K562 (cell line): ENCODE results near the gene KIF17. TPM values are rescaled to one million over a fixed set of nuclear protein-coding genes. Genes with fewer than 3 reads are reported as not detected.

Experiments
- ATAC-seq: fragments of 200-7000 bp; cut with Tn5 transposase; 3 replicates; pipeline ENCODE4 v1.9.1; 2020; ENCODE audit warnings: moderate library complexity
- BruUV-seq: library from RNA; stranded (reverse); fragments of 400-500 nt; replicated peaks from 2 replicates; lab custom pipeline; 2021; lab: Mats Ljungman, UMichigan
- CTCF ChIA-PET: fragments of 300-600 bp; formaldehyde crosslinking; extraction: SDS; loops from one replicate; lab custom pipeline; 2021; ENCODE audit warnings: low intra/inter-chr PET ratio; lab: Yijun Ruan, JAX
- POLR2A ChIA-PET: fragments of 300-600, 350-650 bp; sonication (Branson Sonifier 250); formaldehyde crosslinking; extraction: SDS; loops from one replicate; lab custom pipeline; 2021; ENCODE audit warnings: antibody characterized with exemption, inconsistent platforms; lab: Yijun Ruan, JAX
- DNase-seq, 4 experiments: peaks; one replicate each; pipeline versions ENCODE4 v3.0.0 to v3.0.0-alpha.2; 2011 to 2018; ENCODE audit warnings: low spot score in 3 of 4, mixed read lengths in 3 of 4; ENCODE audit errors: extremely low read depth in 1 of 4
- FAIRE-seq: peaks from 2 replicates; lab custom pipeline; 2011; peaks lifted over from hg19 to GRCh38; lab: Jason Lieb, UNC
- H2AFZ ChIP-seq: 2 replicates; pipeline ENCODE4 v1.6.0; 2011; ENCODE audit warnings: low read depth, low read length, control low read depth, inconsistent platforms
- H3K27ac ChIP-seq: fragments of 200-600 bp; 3 replicates; pipeline ENCODE4 v1.8.0; 2011; ENCODE audit warnings: low read depth, mild to moderate bottlenecking, control low read depth, inconsistent platforms, low read length, moderate library complexity, mixed read lengths; ENCODE audit errors: extremely low read depth
- H3K27me3 ChIP-seq, 2 experiments: fragments of 300-600 bp in 1 of 2; 2 replicates in 1 of 2; 3 replicates in 1 of 2; pipeline versions ENCODE4 v1.6.0 to v1.8.0; 2011; ENCODE audit warnings: inconsistent platforms in 2 of 2, low read length in 2 of 2, mild to moderate bottlenecking in 1 of 2, mixed read lengths in 1 of 2, moderate library complexity in 1 of 2; ENCODE audit not compliant: control insufficient read depth in 2 of 2, insufficient read depth in 2 of 2
- H3K36me3 ChIP-seq: fragments of 300-600 bp; 3 replicates; pipeline ENCODE4 v1.8.0; 2011; ENCODE audit warnings: mild to moderate bottlenecking, low read length, inconsistent platforms; ENCODE audit not compliant: control insufficient read depth, insufficient read depth
- H3K4me1 ChIP-seq, 2 experiments: fragments of 200-600 bp in 1 of 2; replicated peaks in 1 of 2; 2 replicates in 1 of 2; 3 replicates in 1 of 2; pipeline versions ENCODE4 v1.5.1 to v1.8.0; 2011; ENCODE audit warnings: inconsistent platforms in 2 of 2, low read length in 2 of 2, mild to moderate bottlenecking in 1 of 2, mixed read lengths in 1 of 2, moderate library complexity in 1 of 2; ENCODE audit not compliant: control insufficient read depth in 2 of 2, insufficient read depth in 2 of 2
- H3K4me2 ChIP-seq: 2 replicates; pipeline ENCODE4 v1.6.1; 2011; ENCODE audit warnings: low read length, control low read depth, inconsistent platforms, mixed read lengths; ENCODE audit not compliant: insufficient read depth
- H3K4me3 ChIP-seq: fragments of 200-600 bp; sonication (generic), shearing (Covaris generic); 2 replicates; pipeline ENCODE4 v1.5.1; 2016; ENCODE audit warnings: control low read depth, inconsistent platforms
- H3K79me2 ChIP-seq: fragments of 200-600 bp; 3 replicates; pipeline ENCODE4 v1.8.0; 2011; ENCODE audit warnings: low read length, inconsistent platforms; ENCODE audit not compliant: control insufficient read depth, insufficient read depth
- H3K9ac ChIP-seq, 2 experiments: 2 replicates each; pipeline versions ENCODE4 v1.6.0 to v1.6.1; 2011; ENCODE audit warnings: low read depth in 2 of 2, low read length in 2 of 2, control low read depth in 1 of 2, inconsistent platforms in 1 of 2, mild to moderate bottlenecking in 1 of 2, mixed read lengths in 1 of 2; ENCODE audit not compliant: insufficient read depth in 1 of 2
- H3K9me1 ChIP-seq: one replicate; pipeline ENCODE4 v1.6.0; 2011; ENCODE audit warnings: inconsistent platforms, mild to moderate bottlenecking, low read length, moderate library complexity; ENCODE audit not compliant: control insufficient read depth, insufficient read depth
- H3K9me3 ChIP-seq: replicated peaks from 2 replicates; pipeline ENCODE4 v1.5.1; 2011; ENCODE audit warnings: low read depth, low read length, inconsistent platforms; ENCODE audit not compliant: control insufficient read depth, insufficient read depth
- H4K20me1 ChIP-seq: replicated peaks from 2 replicates; pipeline ENCODE4 v1.6.1; 2011; ENCODE audit warnings: low read length, inconsistent platforms, mixed read lengths; ENCODE audit not compliant: control insufficient read depth, insufficient read depth
- ATF1 ChIP-seq, 2 experiments: fragments of 450-650 bp in 1 of 2; IDR thresholded peaks; 2 replicates each; pipeline ENCODE4 v1.6.1; 2016; ENCODE audit warnings: missing compliant biosample characterization in 1 of 2, missing genetic modification characterization in 1 of 2
- ATF3 ChIP-seq, 2 experiments: fragments of 450-650 bp in 1 of 2; sonication (generic) in 1 of 2; formaldehyde crosslinking in 1 of 2; IDR thresholded peaks in 1 of 2; conservative IDR thresholded peaks in 1 of 2; 2 replicates each; pipeline versions ENCODE4 v1.6.1 to v1.8.1; 2016 to 2023; ENCODE audit warnings: mild to moderate bottlenecking in 2 of 2, moderate library complexity in 2 of 2, inconsistent platforms in 1 of 2, missing genetic modification reagents in 1 of 2
- ATF7 ChIP-seq: fragments of 450-650 bp; IDR thresholded peaks from 2 replicates; pipeline ENCODE4 v1.7.1; 2014; ENCODE audit warnings: mild to moderate bottlenecking, moderate library complexity
- CREM ChIP-seq: IDR thresholded peaks from 2 replicates; pipeline ENCODE4 v1.6.1; 2014; ENCODE audit warnings: antibody characterized with exemption, low read depth
- ETS2 ChIP-seq: IDR thresholded peaks from 2 replicates; pipeline ENCODE4 v1.6.1; 2016; ENCODE audit warnings: borderline replicate concordance, missing genetic modification characterization, mild to moderate bottlenecking, moderate library complexity, missing compliant biosample characterization; ENCODE audit not compliant: poor library complexity, severe bottlenecking
- GATA2 ChIP-seq: sonication (generic); formaldehyde crosslinking; IDR thresholded peaks from 2 replicates; pipeline ENCODE4 v1.4.0; 2020; ENCODE audit warnings: mild to moderate bottlenecking, missing genetic modification reagents
- GATAD2A ChIP-seq: fragments of 450-650 bp; IDR thresholded peaks from 2 replicates; pipeline ENCODE4 v1.6.1; 2017
- JUND ChIP-seq, 2 experiments: IDR thresholded peaks; 2 replicates in 1 of 2; 3 replicates in 1 of 2; pipeline ENCODE4 v1.6.1; 2011; ENCODE audit warnings: borderline replicate concordance in 2 of 2, low read depth in 2 of 2, low read length in 2 of 2, improper control_type of control experiment in 1 of 2, missing biosample characterization in 1 of 2, missing genetic modification characterization in 1 of 2, missing genetic modification reagents in 1 of 2
- LEF1 ChIP-seq: fragments of 450-650 bp; IDR thresholded peaks from 2 replicates; pipeline ENCODE4 v1.6.1; 2016; ENCODE audit warnings: mild to moderate bottlenecking
- MBD1 ChIP-seq: fragments of 250-450 bp; sonication (Bioruptor Pico); IDR thresholded peaks from 2 replicates; pipeline ENCODE4 v1.8.0; 2022; ENCODE audit warnings: inconsistent platforms
- PKNOX1 ChIP-seq: fragments of 450-650 bp; IDR thresholded peaks from 2 replicates; pipeline ENCODE4 v1.6.1; 2016
- RBM15 ChIP-seq: fragments of 200-400 bp; formaldehyde crosslinking; IDR thresholded peaks from 2 replicates; pipeline ENCODE4 v1.6.1; 2018; ENCODE audit warnings: mild to moderate bottlenecking, low read length, moderate library complexity; ENCODE audit not compliant: insufficient read depth
- RNF2 ChIP-seq: sonication (generic); IDR thresholded peaks from 2 replicates; pipeline ENCODE4 v1.6.1; 2016
- SLC30A9 ChIP-seq: fragments of 250-450 bp; sonication (Bioruptor Pico); IDR thresholded peaks from 2 replicates; pipeline ENCODE4 v1.8.0; 2022; ENCODE audit warnings: mild to moderate bottlenecking, moderate library complexity
- SP2 ChIP-seq: IDR thresholded peaks from 2 replicates; pipeline ENCODE4 v1.6.1; 2011; ENCODE audit warnings: mild to moderate bottlenecking, low read depth, low read length, moderate library complexity; ENCODE audit not compliant: poor library complexity, severe bottlenecking; ENCODE audit errors: extremely low read depth
- THRAP3 ChIP-seq: fragments of 450-650 bp; IDR thresholded peaks from 2 replicates; pipeline ENCODE4 v1.6.1; 2016; ENCODE audit warnings: mild to moderate bottlenecking, inconsistent platforms, borderline replicate concordance
- ZBTB7A ChIP-seq: IDR thresholded peaks from 2 replicates; pipeline ENCODE4 v1.6.1; 2011; ENCODE audit warnings: low read depth, mild to moderate bottlenecking, low read length, moderate library complexity, borderline replicate concordance; ENCODE audit not compliant: control insufficient read depth
- WGBS: fragments of 100-300 bp; shearing (Covaris generic); methylation state at CpG from one replicate; pipeline ENCODE4 v1.1.6; 2016; ENCODE audit warnings: low coverage, mixed read lengths; ENCODE audit not compliant: insufficient coverage; ENCODE audit errors: missing lambda C conversion rate; 5-methylcytosine and 5-hydroxymethylcytosine counted together
- in situ Hi-C: fragments of 300-500 bp; cut with MboI; formaldehyde crosslinking; loops from 4 replicates; pipeline ENCODE4 v1.15.0; 2018; ENCODE audit warnings: inconsistent platforms, mixed read lengths
- intact Hi-C: fragments of 100-400 bp; cut with micrococcal nuclease; formaldehyde crosslinking; loops from 2 replicates; pipeline ENCODE4 v1.14.2; 2022
- polyA plus RNA-seq, 8 experiments: library from polyadenylated mRNA; depleted of rRNA in 4 of 8; stranded (reverse) in 5 of 8; unstranded in 3 of 8; fragments of >200 nt; fragmentation: Nextera tagmentation in 2 of 8; fragmentation: Illumina TruSeq in 1 of 8; extraction: Ambion mirVana in 2 of 8; extraction: Trizol in 1 of 8; gene quantifications; 2 replicates each; pipeline versions ENCODE4 v1.2.1 to v1.2.3, GENCODE V29; 2011 to 2014; ENCODE audit warnings: inconsistent platforms in 1 of 8, missing spikeins in 1 of 8
- total RNA-seq, 7 experiments: library from RNA; depleted of rRNA in 6 of 7; stranded (reverse); fragments of >200 nt in 6 of 7; fragmentation: Illumina TruSeq in 2 of 7; extraction: Trizol in 2 of 7; gene quantifications; 2 replicates each; pipeline versions ENCODE4 v1.2.1 to v1.2.3, GENCODE V29; 2011 to 2021; ENCODE audit warnings: low replicate concordance in 1 of 7

KIF17 gene
- total and polyA plus RNA-seq, 9 of the 15 experiments (the other 6 are each of a cell fraction or from before 2014, with no cell fraction given): 0.04 to 0.47 (median 0.18) TPM; not detected in 5

- DNase-seq (no peak), ATAC-seq (no peak), FAIRE-seq (no peak)
- Histone ChIP-seq H3K4me1 (peaks cover 9 to 14% of the 10 kb centered on the region in 2 experiments; a peak in 4 of 5 replicates), H4K20me1 (peaks cover 11% of the 10 kb centered on the region; the same call in 1 of the 2 replicates), H3K79me2 (no peaks in the 10 kb centered on the region), H2AFZ (no peak overlapping the region), H3K4me3 (no peak overlapping the region), H3K9me3 (no peaks in the 10 kb centered on the region), H3K9ac (no peak overlapping the region; a peak in 1 of 4 replicates), H3K4me2 (no peak overlapping the region), H3K27ac (no peak overlapping the region), H3K9me1 (no peaks in the 10 kb centered on the region), H3K27me3 (peaks cover 0 to 8% of the 10 kb centered on the region in 2 experiments; a peak in 3 of 5 replicates), H3K36me3 (no peaks in the 10 kb centered on the region)
- in situ Hi-C loops: loop anchor here (5.0 kb wide), 1 partner anchor 110 kb away; no protein-coding TSS in a partner anchor
- BruUV-seq: no TSS peak
- intact Hi-C loops: no loop called here
- ChIA-PET CTCF (interaction anchor here (1.8 kb wide), 1 partner anchor 115 kb away, joined by 4 read pairs; no protein-coding TSS in a partner anchor), POLR2A (interaction anchor here (0.9 to 1.1 kb wide), 4 partner anchors 9 to 117 kb away, joined by 3 to 8 read pairs (median 3); partner anchors contain the start of gene DDOST)
- WGBS: 24% methylated on average over 8 of the region's 8 CpGs
- TF ChIP-seq ATF1 (CRISPR knock-in tag; IDR thresholded peaks at IDR 0.05) (no peak), ATF1 (tag; IDR thresholded peaks at IDR 0.05) (peak; percentile 66), THRAP3 (no peak), SP2 (no peak), GATAD2A (no peak), CREM (peak; percentile 46; the same call in 1 of the 2 replicates), ATF7 (peak; percentile 82), RNF2 (no peak), MBD1 (no peak), ATF3 (IDR thresholded peaks at IDR 0.05) (peak; percentile 88), ATF3 (CRISPR knock-in tag; conservative IDR thresholded peaks at IDR 0.05) (no peak), SLC30A9 (CRISPR knock-in tag) (no peak), JUND (IDR thresholded peaks at IDR 0.05; ENCODE audit: borderline replicate concordance, low read depth, low read length) (no peak), JUND (tag; IDR thresholded peaks at IDR 0.05; ENCODE audit: borderline replicate concordance, low read depth, low read length) (0 out of 3 replicates have a peak, but pooled peaks have one; percentile 26), ETS2 (no peak), RBM15 (no peak), LEF1 (no peak), PKNOX1 (peak; percentile 51), ZBTB7A (no peak), GATA2 (CRISPR knock-in tag) (no peak)
These were observed 80.9 kb downstream of the KIF17 start for GRCh38 chr1:20636785-20637347.
